ENCODE measurements around the gene SMG6.

Gene SMG6

DNA sequence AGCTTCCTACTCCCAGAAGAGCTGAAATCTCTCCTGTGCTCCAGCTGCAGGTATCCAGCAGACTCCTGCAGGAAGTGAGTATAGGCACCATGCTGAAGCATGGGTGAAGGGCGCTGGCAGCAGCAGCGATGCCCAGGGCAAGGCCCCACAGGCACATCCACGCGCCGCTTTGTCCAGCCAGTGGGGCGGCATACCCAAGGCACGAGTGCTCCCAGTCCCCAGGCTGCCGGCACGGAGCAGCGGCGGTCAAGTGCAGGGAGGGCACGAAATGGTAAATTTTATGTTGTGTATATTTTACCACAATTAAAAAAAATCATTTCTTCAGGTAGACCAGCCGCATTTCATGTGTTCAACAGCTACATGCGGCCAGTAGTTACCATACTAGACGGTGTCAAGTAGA lies 175.6 kb downstream of the SMG6 start:
- ATAC-seq, result no peak
- no peak for TF ChIP-seq ISL1 (CRISPR knock-in tag; IDR thresholded peaks at IDR 0.05)
- TF ChIP-seq, protein P1, sequence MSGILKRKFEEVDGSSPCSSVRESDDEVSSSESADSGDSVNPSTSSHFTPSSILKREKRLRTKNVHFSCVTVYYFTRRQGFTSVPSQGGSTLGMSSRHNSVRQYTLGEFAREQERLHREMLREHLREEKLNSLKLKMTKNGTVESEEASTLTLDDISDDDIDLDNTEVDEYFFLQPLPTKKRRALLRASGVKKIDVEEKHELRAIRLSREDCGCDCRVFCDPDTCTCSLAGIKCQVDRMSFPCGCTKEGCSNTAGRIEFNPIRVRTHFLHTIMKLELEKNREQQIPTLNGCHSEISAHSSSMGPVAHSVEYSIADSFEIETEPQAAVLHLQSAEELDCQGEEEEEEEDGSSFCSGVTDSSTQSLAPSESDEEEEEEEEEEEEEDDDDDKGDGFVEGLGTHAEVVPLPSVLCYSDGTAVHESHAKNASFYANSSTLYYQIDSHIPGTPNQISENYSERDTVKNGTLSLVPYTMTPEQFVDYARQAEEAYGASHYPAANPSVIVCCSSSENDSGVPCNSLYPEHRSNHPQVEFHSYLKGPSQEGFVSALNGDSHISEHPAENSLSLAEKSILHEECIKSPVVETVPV (CRISPR knock-in tag; IDR thresholded peaks at IDR 0.05), result no peak
- TF ChIP-seq, protein P2, sequence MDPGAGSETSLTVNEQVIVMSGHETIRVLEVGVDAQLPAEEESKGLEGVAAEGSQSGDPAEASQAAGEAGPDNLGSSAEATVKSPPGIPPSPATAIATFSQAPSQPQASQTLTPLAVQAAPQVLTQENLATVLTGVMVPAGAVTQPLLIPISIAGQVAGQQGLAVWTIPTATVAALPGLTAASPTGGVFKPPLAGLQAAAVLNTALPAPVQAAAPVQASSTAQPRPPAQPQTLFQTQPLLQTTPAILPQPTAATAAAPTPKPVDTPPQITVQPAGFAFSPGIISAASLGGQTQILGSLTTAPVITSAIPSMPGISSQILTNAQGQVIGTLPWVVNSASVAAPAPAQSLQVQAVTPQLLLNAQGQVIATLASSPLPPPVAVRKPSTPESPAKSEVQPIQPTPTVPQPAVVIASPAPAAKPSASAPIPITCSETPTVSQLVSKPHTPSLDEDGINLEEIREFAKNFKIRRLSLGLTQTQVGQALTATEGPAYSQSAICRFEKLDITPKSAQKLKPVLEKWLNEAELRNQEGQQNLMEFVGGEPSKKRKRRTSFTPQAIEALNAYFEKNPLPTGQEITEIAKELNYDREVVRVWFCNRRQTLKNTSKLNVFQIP (CRISPR knock-in tag; IDR thresholded peaks at IDR 0.05; ENCODE audit: borderline replicate concordance, low read depth), result no peak
- no peak for TF ChIP-seq PPARA (CRISPR knock-in tag; IDR thresholded peaks at IDR 0.05; ENCODE audit: borderline replicate concordance)
- TF ChIP-seq OSR1 (CRISPR knock-in tag; IDR thresholded peaks at IDR 0.05), result no peak
- no peak for TF ChIP-seq CSDC2 (CRISPR knock-in tag; IDR thresholded peaks at IDR 0.05)
- no peak for TF ChIP-seq ZNF565 (CRISPR knock-in tag; conservative IDR thresholded peaks at IDR 0.05; ENCODE audit: low read depth)
- TF ChIP-seq, protein P3, sequence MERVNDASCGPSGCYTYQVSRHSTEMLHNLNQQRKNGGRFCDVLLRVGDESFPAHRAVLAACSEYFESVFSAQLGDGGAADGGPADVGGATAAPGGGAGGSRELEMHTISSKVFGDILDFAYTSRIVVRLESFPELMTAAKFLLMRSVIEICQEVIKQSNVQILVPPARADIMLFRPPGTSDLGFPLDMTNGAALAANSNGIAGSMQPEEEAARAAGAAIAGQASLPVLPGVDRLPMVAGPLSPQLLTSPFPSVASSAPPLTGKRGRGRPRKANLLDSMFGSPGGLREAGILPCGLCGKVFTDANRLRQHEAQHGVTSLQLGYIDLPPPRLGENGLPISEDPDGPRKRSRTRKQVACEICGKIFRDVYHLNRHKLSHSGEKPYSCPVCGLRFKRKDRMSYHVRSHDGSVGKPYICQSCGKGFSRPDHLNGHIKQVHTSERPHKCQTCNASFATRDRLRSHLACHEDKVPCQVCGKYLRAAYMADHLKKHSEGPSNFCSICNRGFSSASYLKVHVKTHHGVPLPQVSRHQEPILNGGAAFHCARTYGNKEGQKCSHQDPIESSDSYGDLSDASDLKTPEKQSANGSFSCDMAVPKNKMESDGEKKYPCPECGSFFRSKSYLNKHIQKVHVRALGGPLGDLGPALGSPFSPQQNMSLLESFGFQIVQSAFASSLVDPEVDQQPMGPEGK (CRISPR knock-in tag; IDR thresholded peaks at IDR 0.05; ENCODE audit: borderline replicate concordance), result no peak
- no peak for TF ChIP-seq RARB (CRISPR knock-in tag; IDR thresholded peaks at IDR 0.05)
- TF ChIP-seq ZFP30 (CRISPR knock-in tag; IDR thresholded peaks at IDR 0.05), result no peak
- no peak for TF ChIP-seq ESRRG (CRISPR knock-in tag; IDR thresholded peaks at IDR 0.05)
- TF ChIP-seq, protein P4, sequence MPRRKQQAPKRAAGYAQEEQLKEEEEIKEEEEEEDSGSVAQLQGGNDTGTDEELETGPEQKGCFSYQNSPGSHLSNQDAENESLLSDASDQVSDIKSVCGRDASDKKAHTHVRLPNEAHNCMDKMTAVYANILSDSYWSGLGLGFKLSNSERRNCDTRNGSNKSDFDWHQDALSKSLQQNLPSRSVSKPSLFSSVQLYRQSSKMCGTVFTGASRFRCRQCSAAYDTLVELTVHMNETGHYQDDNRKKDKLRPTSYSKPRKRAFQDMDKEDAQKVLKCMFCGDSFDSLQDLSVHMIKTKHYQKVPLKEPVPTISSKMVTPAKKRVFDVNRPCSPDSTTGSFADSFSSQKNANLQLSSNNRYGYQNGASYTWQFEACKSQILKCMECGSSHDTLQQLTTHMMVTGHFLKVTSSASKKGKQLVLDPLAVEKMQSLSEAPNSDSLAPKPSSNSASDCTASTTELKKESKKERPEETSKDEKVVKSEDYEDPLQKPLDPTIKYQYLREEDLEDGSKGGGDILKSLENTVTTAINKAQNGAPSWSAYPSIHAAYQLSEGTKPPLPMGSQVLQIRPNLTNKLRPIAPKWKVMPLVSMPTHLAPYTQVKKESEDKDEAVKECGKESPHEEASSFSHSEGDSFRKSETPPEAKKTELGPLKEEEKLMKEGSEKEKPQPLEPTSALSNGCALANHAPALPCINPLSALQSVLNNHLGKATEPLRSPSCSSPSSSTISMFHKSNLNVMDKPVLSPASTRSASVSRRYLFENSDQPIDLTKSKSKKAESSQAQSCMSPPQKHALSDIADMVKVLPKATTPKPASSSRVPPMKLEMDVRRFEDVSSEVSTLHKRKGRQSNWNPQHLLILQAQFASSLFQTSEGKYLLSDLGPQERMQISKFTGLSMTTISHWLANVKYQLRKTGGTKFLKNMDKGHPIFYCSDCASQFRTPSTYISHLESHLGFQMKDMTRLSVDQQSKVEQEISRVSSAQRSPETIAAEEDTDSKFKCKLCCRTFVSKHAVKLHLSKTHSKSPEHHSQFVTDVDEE (CRISPR knock-in tag; IDR thresholded peaks at IDR 0.05), result no peak
- TF ChIP-seq GLIS3 (CRISPR knock-in tag; IDR thresholded peaks at IDR 0.05), result no peak
- no peak for TF ChIP-seq ZNF8 (CRISPR knock-in tag; IDR thresholded peaks at IDR 0.05)
- no peak for TF ChIP-seq SNAI2 (CRISPR knock-in tag; IDR thresholded peaks at IDR 0.05)
- TF ChIP-seq, protein P5, sequence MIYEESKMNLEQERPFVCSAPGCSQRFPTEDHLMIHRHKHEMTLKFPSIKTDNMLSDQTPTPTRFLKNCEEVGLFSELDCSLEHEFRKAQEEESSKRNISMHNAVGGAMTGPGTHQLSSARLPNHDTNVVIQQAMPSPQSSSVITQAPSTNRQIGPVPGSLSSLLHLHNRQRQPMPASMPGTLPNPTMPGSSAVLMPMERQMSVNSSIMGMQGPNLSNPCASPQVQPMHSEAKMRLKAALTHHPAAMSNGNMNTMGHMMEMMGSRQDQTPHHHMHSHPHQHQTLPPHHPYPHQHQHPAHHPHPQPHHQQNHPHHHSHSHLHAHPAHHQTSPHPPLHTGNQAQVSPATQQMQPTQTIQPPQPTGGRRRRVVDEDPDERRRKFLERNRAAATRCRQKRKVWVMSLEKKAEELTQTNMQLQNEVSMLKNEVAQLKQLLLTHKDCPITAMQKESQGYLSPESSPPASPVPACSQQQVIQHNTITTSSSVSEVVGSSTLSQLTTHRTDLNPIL (CRISPR knock-in tag; IDR thresholded peaks at IDR 0.05; ENCODE audit: low read depth), result no peak
- no peak for TF ChIP-seq ZNF70 (CRISPR knock-in tag; IDR thresholded peaks at IDR 0.05)
- TF ChIP-seq TOX (CRISPR knock-in tag; IDR thresholded peaks at IDR 0.05; ENCODE audit: borderline replicate concordance), result no peak

DNA sequence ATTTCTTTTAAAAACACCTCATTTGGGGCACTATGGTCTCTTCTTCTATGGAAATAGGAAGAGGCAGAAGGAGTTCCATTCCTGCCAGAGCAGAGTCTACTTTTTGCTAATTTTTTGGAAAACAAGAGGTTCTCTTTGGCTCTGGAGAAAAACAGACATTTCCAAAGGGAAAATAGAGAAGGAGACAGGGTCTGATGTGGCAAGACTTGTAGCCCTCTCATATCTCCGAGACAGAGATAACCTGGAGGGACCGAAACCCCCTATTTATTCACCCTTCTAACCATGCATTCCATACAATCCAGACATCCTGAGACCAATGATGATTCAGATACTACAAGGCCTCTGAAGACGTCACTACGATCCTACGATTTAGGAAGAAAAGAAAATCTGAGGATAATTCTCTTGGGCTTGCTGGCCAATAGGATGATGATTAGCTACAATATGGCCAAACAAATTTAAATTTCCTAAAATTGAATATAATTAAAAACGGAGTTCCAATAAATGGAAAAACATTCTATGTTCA lies 178.5 kb downstream of the SMG6 start:
- no peak for ATAC-seq
- TF ChIP-seq BACH2 (CRISPR knock-in tag; IDR thresholded peaks at IDR 0.05; ENCODE audit: borderline replicate concordance) (no peak), SNAI2 (CRISPR knock-in tag; IDR thresholded peaks at IDR 0.05) (no peak), ARNTL (CRISPR knock-in tag; IDR thresholded peaks at IDR 0.05; ENCODE audit: borderline replicate concordance, low read depth) (no peak), ZFP30 (CRISPR knock-in tag; IDR thresholded peaks at IDR 0.05) (no peak), TOX (CRISPR knock-in tag; IDR thresholded peaks at IDR 0.05; ENCODE audit: borderline replicate concordance) (no peak), ZNF8 (CRISPR knock-in tag; IDR thresholded peaks at IDR 0.05) (no peak), ZFP3 (CRISPR knock-in tag; IDR thresholded peaks at IDR 0.05) (no peak), CSDC2 (CRISPR knock-in tag; IDR thresholded peaks at IDR 0.05) (no peak), TCF4 (CRISPR knock-in tag; IDR thresholded peaks at IDR 0.05; ENCODE audit: borderline replicate concordance) (no peak), ZC3H10 (CRISPR knock-in tag; IDR thresholded peaks at IDR 0.05) (no peak), OSR1 (CRISPR knock-in tag; IDR thresholded peaks at IDR 0.05) (no peak), ZNF565 (CRISPR knock-in tag; conservative IDR thresholded peaks at IDR 0.05; ENCODE audit: low read depth) (no peak), ESRRG (CRISPR knock-in tag; IDR thresholded peaks at IDR 0.05) (no peak), ISL1 (CRISPR knock-in tag; IDR thresholded peaks at IDR 0.05) (no peak)
- TF ChIP-seq, protein P4 (CRISPR knock-in tag; IDR thresholded peaks at IDR 0.05), result no peak
- TF ChIP-seq, protein P2 (CRISPR knock-in tag; IDR thresholded peaks at IDR 0.05; ENCODE audit: borderline replicate concordance, low read depth), result no peak
- TF ChIP-seq, protein P1 (CRISPR knock-in tag; IDR thresholded peaks at IDR 0.05), result no peak
